Mammary epithelial cell (primary cell): Measurements from ENCODE around the gene SCARF1.

Experiments
- EZH2 ChIP-seq: IDR thresholded peaks from 2 replicates; pipeline ENCODE4 v1.6.1; 2012; ENCODE audit warnings: low read length, inconsistent platforms, borderline replicate concordance
- TF ChIP-seq, protein P1 (sequence below), 2 donors: IDR thresholded peaks in 1 of 2; conservative IDR thresholded peaks in 1 of 2; 2 replicates each; pipeline ENCODE4 v1.5.1; 2011 to 2012; ENCODE audit warnings: inconsistent platforms in 2 of 2, low read length in 2 of 2, mild to moderate bottlenecking in 2 of 2, control low read depth in 1 of 2, low read depth in 1 of 2; ENCODE audit not compliant: insufficient read depth in 1 of 2; ENCODE audit errors: extremely low read depth in 1 of 2

DNA sequence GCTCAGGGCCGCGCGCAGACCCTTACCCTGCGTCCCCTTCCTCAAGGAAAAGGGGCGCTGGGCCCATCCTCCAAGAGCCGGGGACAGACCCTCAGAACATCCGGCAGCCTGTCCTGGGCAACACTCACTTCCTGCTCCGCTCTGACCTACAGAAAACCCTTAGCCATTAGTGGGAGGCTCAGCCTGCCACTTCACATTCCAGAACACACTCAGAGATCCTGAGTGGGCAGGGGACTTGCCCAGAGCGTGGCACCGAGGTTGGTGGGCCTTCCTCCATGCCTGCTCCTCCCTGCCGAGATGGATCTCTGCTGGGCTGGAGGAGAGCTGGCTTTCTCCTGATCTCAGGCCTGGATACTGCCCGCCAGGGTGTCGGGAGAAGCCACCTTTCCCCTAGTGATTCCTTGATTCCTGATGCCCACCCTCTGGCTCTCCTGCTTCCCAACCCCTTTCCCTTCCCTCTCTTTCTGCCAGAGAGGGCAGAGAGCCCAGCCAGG lies 1.5 kb downstream of the SCARF1 start:
- TF ChIP-seq, protein P1, sequence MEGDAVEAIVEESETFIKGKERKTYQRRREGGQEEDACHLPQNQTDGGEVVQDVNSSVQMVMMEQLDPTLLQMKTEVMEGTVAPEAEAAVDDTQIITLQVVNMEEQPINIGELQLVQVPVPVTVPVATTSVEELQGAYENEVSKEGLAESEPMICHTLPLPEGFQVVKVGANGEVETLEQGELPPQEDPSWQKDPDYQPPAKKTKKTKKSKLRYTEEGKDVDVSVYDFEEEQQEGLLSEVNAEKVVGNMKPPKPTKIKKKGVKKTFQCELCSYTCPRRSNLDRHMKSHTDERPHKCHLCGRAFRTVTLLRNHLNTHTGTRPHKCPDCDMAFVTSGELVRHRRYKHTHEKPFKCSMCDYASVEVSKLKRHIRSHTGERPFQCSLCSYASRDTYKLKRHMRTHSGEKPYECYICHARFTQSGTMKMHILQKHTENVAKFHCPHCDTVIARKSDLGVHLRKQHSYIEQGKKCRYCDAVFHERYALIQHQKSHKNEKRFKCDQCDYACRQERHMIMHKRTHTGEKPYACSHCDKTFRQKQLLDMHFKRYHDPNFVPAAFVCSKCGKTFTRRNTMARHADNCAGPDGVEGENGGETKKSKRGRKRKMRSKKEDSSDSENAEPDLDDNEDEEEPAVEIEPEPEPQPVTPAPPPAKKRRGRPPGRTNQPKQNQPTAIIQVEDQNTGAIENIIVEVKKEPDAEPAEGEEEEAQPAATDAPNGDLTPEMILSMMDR (conservative IDR thresholded peaks at IDR 0.05 in 1 of 2, IDR thresholded peaks at IDR 0.05 in 1 of 2; ENCODE audit: extremely low read depth in 1 of 2, insufficient read depth in 1 of 2, low read depth in 1 of 2, low read length in 2 of 2), result no peak
- no peak for TF ChIP-seq EZH2
